Measurements from ENCODE around the gene GPHN.

GRCh38 chr14:67108230-67108629, 600.3 kb downstream of the GPHN start:
- TF ChIP-seq FOXJ3 (CRISPR knock-in tag; IDR thresholded peaks at IDR 0.05), result no peak
- no peak for TF ChIP-seq CTCF (IDR thresholded peaks at IDR 0.05)
- TF ChIP-seq POLR2AphosphoS5 (IDR thresholded peaks at IDR 0.05; ENCODE audit: low read depth, low read length), result no peak
- TF ChIP-seq TCF12 (IDR thresholded peaks at IDR 0.05), result no peak
- no peak for TF ChIP-seq EP300 (IDR thresholded peaks at IDR 0.05; ENCODE audit: borderline replicate concordance in 1 of 2, low read depth in 1 of 2, low read length in 1 of 2)
- TF ChIP-seq RAD21 (IDR thresholded peaks at IDR 0.05; ENCODE audit: low read length), result no peak
- no peak for TF ChIP-seq RCOR1 (IDR thresholded peaks at IDR 0.05; ENCODE audit: low read length)
- no peak for TF ChIP-seq YY1 (IDR thresholded peaks at IDR 0.05; ENCODE audit: low read depth)
- no peak for TF ChIP-seq RFX5 (IDR thresholded peaks at IDR 0.05; ENCODE audit: low read length)
- no peak for TF ChIP-seq TAF1 (IDR thresholded peaks at IDR 0.05; ENCODE audit: borderline replicate concordance, low read depth, low read length)

All from SK-N-SH (cell line).